ENCODE data around the gene ZNF331.

Gene ZNF331

DNA sequence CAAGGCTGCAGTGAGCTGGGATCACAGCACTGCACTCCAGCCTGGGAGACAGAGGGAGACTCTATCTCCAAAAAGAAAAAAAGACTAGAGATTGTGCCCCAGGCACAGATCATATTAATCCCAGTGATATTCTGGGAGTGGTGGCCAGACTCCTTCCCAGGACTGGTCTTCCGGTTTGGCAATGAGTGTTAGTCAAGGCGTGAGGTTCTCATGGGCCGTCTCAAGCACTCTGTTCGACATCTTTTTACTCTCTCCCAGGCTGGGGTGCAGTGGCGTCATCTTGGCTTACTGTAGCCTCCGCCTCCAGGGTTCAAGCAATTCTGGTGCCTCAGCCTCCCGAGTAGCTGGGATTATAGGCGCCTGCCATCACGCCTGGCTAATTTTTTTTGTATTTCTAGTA is 88.5 kb downstream of the ZNF331 start:
- TF ChIP-seq, protein P1, sequence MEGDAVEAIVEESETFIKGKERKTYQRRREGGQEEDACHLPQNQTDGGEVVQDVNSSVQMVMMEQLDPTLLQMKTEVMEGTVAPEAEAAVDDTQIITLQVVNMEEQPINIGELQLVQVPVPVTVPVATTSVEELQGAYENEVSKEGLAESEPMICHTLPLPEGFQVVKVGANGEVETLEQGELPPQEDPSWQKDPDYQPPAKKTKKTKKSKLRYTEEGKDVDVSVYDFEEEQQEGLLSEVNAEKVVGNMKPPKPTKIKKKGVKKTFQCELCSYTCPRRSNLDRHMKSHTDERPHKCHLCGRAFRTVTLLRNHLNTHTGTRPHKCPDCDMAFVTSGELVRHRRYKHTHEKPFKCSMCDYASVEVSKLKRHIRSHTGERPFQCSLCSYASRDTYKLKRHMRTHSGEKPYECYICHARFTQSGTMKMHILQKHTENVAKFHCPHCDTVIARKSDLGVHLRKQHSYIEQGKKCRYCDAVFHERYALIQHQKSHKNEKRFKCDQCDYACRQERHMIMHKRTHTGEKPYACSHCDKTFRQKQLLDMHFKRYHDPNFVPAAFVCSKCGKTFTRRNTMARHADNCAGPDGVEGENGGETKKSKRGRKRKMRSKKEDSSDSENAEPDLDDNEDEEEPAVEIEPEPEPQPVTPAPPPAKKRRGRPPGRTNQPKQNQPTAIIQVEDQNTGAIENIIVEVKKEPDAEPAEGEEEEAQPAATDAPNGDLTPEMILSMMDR (IDR thresholded peaks at IDR 0.05; ENCODE audit: extremely low read depth, insufficient read depth, missing control alignments): no peak
- no peak for DNase-seq (ENCODE audit: low spot score)
- in situ Hi-C loops (cut with MboI; ENCODE audit: low pct_unique_long_range_greater_than_20kb, low sequenced_read_pairs, unreplicated experiment): no loop called here

DNA sequence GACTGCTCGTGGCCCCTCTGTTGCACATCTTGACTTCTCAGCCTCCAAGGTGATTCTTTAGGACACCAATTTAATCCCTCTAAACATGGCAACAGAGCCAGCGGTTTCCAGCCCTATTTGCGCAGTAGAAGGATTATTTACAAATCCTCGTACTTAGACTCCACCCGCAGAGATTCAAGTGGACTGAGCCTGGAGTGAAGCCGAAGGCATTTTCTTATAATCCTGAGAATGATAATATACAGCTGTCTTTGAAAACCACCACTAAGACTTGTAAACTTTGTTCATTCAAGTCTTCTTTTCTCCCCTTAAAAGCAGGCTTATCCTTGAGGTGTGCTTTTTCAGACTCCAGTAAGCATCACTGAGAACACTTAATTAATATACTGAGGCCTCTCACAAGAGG is 89.0 kb downstream of the ZNF331 start:
- in situ Hi-C loops (cut with MboI; ENCODE audit: low pct_unique_long_range_greater_than_20kb, low sequenced_read_pairs, unreplicated experiment): no loop called here
- TF ChIP-seq, protein P1 (IDR thresholded peaks at IDR 0.05; ENCODE audit: extremely low read depth, insufficient read depth, missing control alignments): no peak
- no peak for DNase-seq (ENCODE audit: low spot score)

Measured in GM13977 (cell line).